H1 (cell line): Measurements from ENCODE around the gene GOLGA6C. TPM values are rescaled to one million over a fixed set of nuclear protein-coding genes. Genes with fewer than 3 reads are reported as not detected.
"Not testable (repeated sequence)": the region's sequence is repeated elsewhere in the genome, so short reads cannot be mapped to it uniquely, and the experiment has no call there.

Experiments
- CTCF ChIA-PET: fragments of 300-600 bp; sonication (Branson Sonifier 250); formaldehyde crosslinking; loops from one replicate; lab custom pipeline; 2021; ENCODE audit not compliant: partially characterized antibody; lab: Charles Lee
- POLR2A ChIA-PET: fragments of 300-600 bp; sonication (Branson Sonifier 250); formaldehyde crosslinking; loops from one replicate; lab custom pipeline; 2021; ENCODE audit warnings: inconsistent platforms; ENCODE audit not compliant: partially characterized antibody; lab: Charles Lee
- DNase-seq, 2 experiments: peaks; one replicate each; pipeline versions ENCODE4 v3.0.0 to v3.0.0-alpha.2; 2010 to 2022; ENCODE audit warnings: low spot score in 2 of 2, low read depth in 1 of 2, mixed read lengths in 1 of 2
- FAIRE-seq: peaks from 2 replicates; lab custom pipeline; 2011; peaks lifted over from hg19 to GRCh38; lab: Jason Lieb, UNC
- H2AFZ ChIP-seq: 2 replicates; pipeline ENCODE4 v1.8.1; 2012; ENCODE audit warnings: low read length, inconsistent platforms
- H2AK5ac ChIP-seq: 2 replicates; pipeline ENCODE4 v1.6.1; 2013; ENCODE audit warnings: low read depth, low read length
- H2BK120ac ChIP-seq: replicated peaks from 2 replicates; pipeline ENCODE3; 2013; ENCODE audit warnings: low read depth, low read length, inconsistent platforms
- H2BK12ac ChIP-seq: 2 replicates; pipeline ENCODE4 v1.6.1; 2013; ENCODE audit warnings: low read depth, low read length
- H2BK15ac ChIP-seq: 2 replicates; pipeline ENCODE4 v1.6.1; 2013; ENCODE audit warnings: low read length
- H2BK20ac ChIP-seq: 2 replicates; pipeline ENCODE4 v1.6.1; 2013; ENCODE audit warnings: low read length
- H2BK5ac ChIP-seq: 2 replicates; pipeline ENCODE4 v1.6.1; 2013; ENCODE audit warnings: low read depth, low read length
- H3K14ac ChIP-seq: 2 replicates; pipeline ENCODE4 v1.6.1; 2013; ENCODE audit warnings: inconsistent platforms; ENCODE audit not compliant: insufficient read length
- H3K18ac ChIP-seq: 2 replicates; pipeline ENCODE4 v1.6.1; 2013; ENCODE audit warnings: low read length; ENCODE audit errors: extremely low read depth
- H3K23ac ChIP-seq: 2 replicates; pipeline ENCODE4 v1.6.1; 2013; ENCODE audit warnings: inconsistent platforms; ENCODE audit not compliant: insufficient read length
- H3K23me2 ChIP-seq: 2 replicates; pipeline ENCODE4 v1.6.1; 2013; ENCODE audit warnings: low read depth, low read length
- H3K27ac ChIP-seq: 2 replicates; pipeline ENCODE4 v1.6.1; 2011; ENCODE audit warnings: low read depth, low read length, inconsistent platforms
- H3K27me3 ChIP-seq, 4 experiments: replicated peaks in 1 of 4; 1 replicate in 1 of 4; 2 replicates in 3 of 4; pipeline versions ENCODE4 v1.6.1 to v1.8.1; 2011 to 2013; ENCODE audit warnings: low read length in 3 of 4, mild to moderate bottlenecking in 3 of 4, inconsistent platforms in 2 of 4, mixed read lengths in 2 of 4, moderate library complexity in 1 of 4; ENCODE audit not compliant: control insufficient read depth in 3 of 4, insufficient read depth in 3 of 4; ENCODE audit errors: extremely low read depth in 1 of 4
- H3K36me3 ChIP-seq, 4 experiments: 2 replicates each; pipeline versions ENCODE4 v1.6.1 to v1.8.1; 2011 to 2013; ENCODE audit warnings: mild to moderate bottlenecking in 4 of 4, low read length in 3 of 4, moderate library complexity in 2 of 4, control low read depth in 1 of 4, inconsistent platforms in 1 of 4; ENCODE audit not compliant: insufficient read depth in 4 of 4, control insufficient read depth in 2 of 4
- H3K4ac ChIP-seq: replicated peaks from 2 replicates; pipeline ENCODE3; 2013; ENCODE audit warnings: low read length, low read depth, mixed read lengths, inconsistent platforms; ENCODE audit not compliant: insufficient read length
- H3K4me1 ChIP-seq, 4 experiments: replicated peaks in 1 of 4; 1 replicate in 1 of 4; 2 replicates in 3 of 4; pipeline versions ENCODE4 v1.6.1 to v1.8.1; 2011 to 2013; ENCODE audit warnings: low read length in 3 of 4, inconsistent platforms in 2 of 4, mixed read lengths in 1 of 4; ENCODE audit not compliant: insufficient read depth in 4 of 4, control insufficient read depth in 3 of 4
- H3K4me2 ChIP-seq, 2 experiments: 2 replicates each; pipeline versions ENCODE4 v1.6.1 to v1.8.1; 2011 to 2013; ENCODE audit warnings: low read depth in 2 of 2, low read length in 2 of 2, control low read depth in 1 of 2, inconsistent platforms in 1 of 2, mild to moderate bottlenecking in 1 of 2; ENCODE audit not compliant: insufficient read depth in 1 of 2
- H3K4me3 ChIP-seq, 4 experiments: fragments of 200-600, 300-600 bp in 1 of 4; sonication (generic), shearing (Covaris generic), sonication (Bioruptor Twin) in 1 of 4; 2 replicates each; pipeline versions ENCODE4 v1.5.1 to v1.8.1; 2011 to 2016; ENCODE audit warnings: low read length in 4 of 4, low read depth in 3 of 4, control low read depth in 2 of 4, inconsistent platforms in 2 of 4, mild to moderate bottlenecking in 2 of 4, mixed read lengths in 1 of 4, moderate library complexity in 1 of 4; ENCODE audit not compliant: insufficient read depth in 2 of 4; ENCODE audit errors: extremely low read depth in 1 of 4
- H3K56ac ChIP-seq: replicated peaks from 2 replicates; pipeline ENCODE3; 2013; ENCODE audit warnings: low read depth, mild to moderate bottlenecking, mixed read lengths, low read length, inconsistent platforms; ENCODE audit not compliant: insufficient read length
- H3K79me1 ChIP-seq: 2 replicates; pipeline ENCODE4 v1.6.1; 2013; ENCODE audit warnings: low read depth, low read length, control low read depth
- H3K79me2 ChIP-seq, 2 experiments: 2 replicates each; pipeline versions ENCODE4 v1.6.1 to v1.8.1; 2012 to 2013; ENCODE audit warnings: low read length in 2 of 2, mild to moderate bottlenecking in 2 of 2, inconsistent platforms in 1 of 2; ENCODE audit not compliant: insufficient read depth in 2 of 2, control insufficient read depth in 1 of 2
- H3K9ac ChIP-seq, 4 experiments: replicated peaks in 1 of 4; 1 replicate in 1 of 4; 2 replicates in 3 of 4; pipeline versions ENCODE4 v1.6.1 to v1.8.1; 2011 to 2013; ENCODE audit warnings: low read depth in 3 of 4, low read length in 3 of 4, control low read depth in 2 of 4, mild to moderate bottlenecking in 2 of 4, moderate library complexity in 2 of 4, inconsistent platforms in 1 of 4; ENCODE audit errors: extremely low read depth in 1 of 4
- H3K9me3 ChIP-seq, 2 experiments: 2 replicates each; pipeline versions ENCODE4 v1.6.1 to v1.8.1; 2012 to 2013; ENCODE audit warnings: mild to moderate bottlenecking in 2 of 2, moderate library complexity in 2 of 2, control low read depth in 1 of 2, inconsistent platforms in 1 of 2, low read depth in 1 of 2, low read length in 1 of 2, mixed read lengths in 1 of 2; ENCODE audit not compliant: insufficient read depth in 2 of 2
- H4K20me1 ChIP-seq, 2 experiments: replicated peaks in 1 of 2; 2 replicates each; pipeline versions ENCODE3 to v1.8.1; 2011 to 2013; ENCODE audit warnings: inconsistent platforms in 2 of 2, low read length in 2 of 2, mild to moderate bottlenecking in 1 of 2; ENCODE audit not compliant: insufficient read depth in 2 of 2, control insufficient read depth in 1 of 2
- H4K5ac ChIP-seq: 2 replicates; pipeline ENCODE4 v1.6.1; 2013; ENCODE audit warnings: low read length, low read depth, mixed read lengths, inconsistent platforms; ENCODE audit not compliant: insufficient read length
- H4K8ac ChIP-seq: 2 replicates; pipeline ENCODE4 v1.8.0; 2013; ENCODE audit warnings: mild to moderate bottlenecking, moderate library complexity, low read length, inconsistent platforms; ENCODE audit not compliant: insufficient read depth; ENCODE audit errors: extremely low read depth
- H4K91ac ChIP-seq: replicated peaks from 2 replicates; pipeline ENCODE3; 2013; ENCODE audit warnings: low read length, mixed read lengths, inconsistent platforms; ENCODE audit not compliant: insufficient read length
- WGBS, 2 experiments: shearing (Covaris generic) in 1 of 2; methylation state at CpG; one replicate each; pipeline versions ENCODE4 v1.1.6 to v1.1.7; 2013 to 2015; ENCODE audit warnings: low lambda C conversion rate in 2 of 2, mixed read lengths in 2 of 2, inconsistent platforms in 1 of 2, low coverage in 1 of 2, missing lambda C conversion rate in 1 of 2; ENCODE audit not compliant: insufficient replicate concordance in 2 of 2, insufficient coverage in 1 of 2, insufficient read length in 1 of 2; ENCODE audit errors: extremely low coverage in 1 of 2, missing lambda C conversion rate in 1 of 2; 5-methylcytosine and 5-hydroxymethylcytosine counted together
- polyA plus RNA-seq, 7 experiments: library from polyadenylated mRNA; depleted of rRNA in 3 of 7; stranded (reverse) in 5 of 7; unstranded in 2 of 7; fragments of >200 nt in 5 of 7; fragments of 200-250 nt in 2 of 7; gene quantifications; 1 replicate in 5 of 7; 2 replicates in 1 of 7; 4 replicates in 1 of 7; pipeline versions ENCODE4 v1.2.1 to v1.2.3, GENCODE V29; 2011 to 2013; ENCODE audit warnings: missing spikeins in 2 of 7, mixed read lengths in 2 of 7
- total RNA-seq: library from RNA; stranded (reverse); fragmentation: NEBNext Ultra II Directional; extraction: Animal tissue kit (Norgen Biotek cat#: 25700); gene quantifications from 2 replicates; pipeline ENCODE4 v1.2.1, GENCODE V29; 2021

Gene GOLGA6C
- total and polyA plus RNA-seq, 2 of the 8 experiments (the other 6 are each of a cell fraction or from before 2014, with no cell fraction given), result 0.14 to 0.35 TPM

GRCh38 chr15:75251343-75251742 lies 6.8 kb upstream of the GOLGA6C start:
- H2BK12ac ChIP-seq, H3K56ac ChIP-seq, H3K18ac ChIP-seq, H3K23ac ChIP-seq, H2AFZ ChIP-seq, H2BK20ac ChIP-seq, H3K36me3 ChIP-seq, H3K9ac ChIP-seq, H4K91ac ChIP-seq, H3K4me3 ChIP-seq, H2BK120ac ChIP-seq, H3K4me2 ChIP-seq, DNase-seq, H2BK15ac ChIP-seq, H3K23me2 ChIP-seq, H3K14ac ChIP-seq, H3K9me3 ChIP-seq, H3K79me1 ChIP-seq, H4K5ac ChIP-seq, H4K20me1 ChIP-seq, H3K27me3 ChIP-seq, FAIRE-seq, H3K4ac ChIP-seq, H3K4me1 ChIP-seq, H4K8ac ChIP-seq, POLR2A ChIA-PET, H3K27ac ChIP-seq, H3K79me2 ChIP-seq: not testable (repeated sequence)
- WGBS, 2 experiments, result 86% methylated on average over 4 of the region's 4 CpGs; no CpG with 5 or more reads in 1 of the 2 experiments
- Histone ChIP-seq H2BK5ac (peak overlapping the region; percentile 71; the same call in 1 of the 2 replicates), H2AK5ac (0 out of 2 replicates have a peak overlapping the region, but pooled peaks have one; percentile 65)
- CTCF ChIA-PET, result interaction anchor here (0.7 to 1.1 kb wide), 3 partner anchors 56 to 134 kb away, joined by 3 read pairs; no protein-coding TSS in a partner anchor
